K562 (cell line): ENCODE measurements around the gene ADAT1. TPM values are rescaled to one million over a fixed set of nuclear protein-coding genes. Genes with fewer than 3 reads are reported as not detected.

Experiments
- ESRRA ChIP-seq: fragments of 450-650 bp; IDR thresholded peaks from 2 replicates; pipeline ENCODE4 v1.6.1; 2014; ENCODE audit warnings: low read depth, mild to moderate bottlenecking, moderate library complexity, borderline replicate concordance
- HDAC2 ChIP-seq: fragments of 450-650 bp; IDR thresholded peaks from 2 replicates; pipeline ENCODE4 v1.6.1; 2016; ENCODE audit warnings: mild to moderate bottlenecking
- KDM1A ChIP-seq, 2 experiments: fragments of 450-650 bp; IDR thresholded peaks; 2 replicates each; pipeline ENCODE4 v1.6.1; 2016; ENCODE audit warnings: mild to moderate bottlenecking in 2 of 2
- NCOA2 ChIP-seq, 2 experiments: fragments of 450-650 bp; IDR thresholded peaks; 2 replicates each; pipeline ENCODE4 v1.6.1; 2018; ENCODE audit warnings: mild to moderate bottlenecking in 2 of 2, moderate library complexity in 1 of 2; ENCODE audit not compliant: partially characterized antibody in 2 of 2
- SRSF3 ChIP-seq: fragments of 200-400 bp; formaldehyde crosslinking; IDR thresholded peaks from 2 replicates; pipeline ENCODE4 v1.6.1; 2016; ENCODE audit warnings: mild to moderate bottlenecking, low read length, moderate library complexity; ENCODE audit not compliant: insufficient read depth
- ZFPM2 ChIP-seq: fragments of 250-450 bp; sonication (Bioruptor Pico); IDR thresholded peaks from 2 replicates; pipeline ENCODE4 v1.5.1; 2022; ENCODE audit warnings: mild to moderate bottlenecking
- ZNF766 ChIP-seq: fragments of 200-800 bp; sonication (Bioruptor generic); conservative IDR thresholded peaks from 2 replicates; pipeline ENCODE4 v1.6.1; 2016; ENCODE audit warnings: missing genetic modification characterization, missing compliant biosample characterization
- polyA plus RNA-seq, 8 experiments: library from polyadenylated mRNA; depleted of rRNA in 4 of 8; stranded (reverse) in 5 of 8; unstranded in 3 of 8; fragments of >200 nt; fragmentation: Nextera tagmentation in 2 of 8; fragmentation: Illumina TruSeq in 1 of 8; extraction: Ambion mirVana in 2 of 8; extraction: Trizol in 1 of 8; gene quantifications; 2 replicates each; pipeline versions ENCODE4 v1.2.1 to v1.2.3, GENCODE V29; 2011 to 2014; ENCODE audit warnings: inconsistent platforms in 1 of 8, missing spikeins in 1 of 8
- total RNA-seq, 7 experiments: library from RNA; depleted of rRNA in 6 of 7; stranded (reverse); fragments of >200 nt in 6 of 7; fragmentation: Illumina TruSeq in 2 of 7; extraction: Trizol in 2 of 7; gene quantifications; 2 replicates each; pipeline versions ENCODE4 v1.2.1 to v1.2.3, GENCODE V29; 2011 to 2021; ENCODE audit warnings: low replicate concordance in 1 of 7
- TF ChIP-seq, protein P1 (sequence below): fragments of 450-650 bp; IDR thresholded peaks from 2 replicates; pipeline ENCODE4 v1.6.1; 2016; ENCODE audit warnings: mild to moderate bottlenecking, moderate library complexity
- TF ChIP-seq, protein P2 (sequence below): fragments of 250-450 bp; sonication (Bioruptor Pico); IDR thresholded peaks from 2 replicates; pipeline ENCODE4 v1.9.0; 2021; ENCODE audit warnings: mild to moderate bottlenecking
- TF ChIP-seq, protein P3 (sequence below): fragments of 450-650 bp; IDR thresholded peaks from 2 replicates; pipeline ENCODE4 v1.6.1; 2017; ENCODE audit warnings: antibody characterized with exemption, mild to moderate bottlenecking

The ADAT1 gene
- total and polyA plus RNA-seq, 9 of the 15 experiments (the other 6 are each of a cell fraction or from before 2014, with no cell fraction given): 16.0 to 36.7 (median 28.2) TPM

DNA sequence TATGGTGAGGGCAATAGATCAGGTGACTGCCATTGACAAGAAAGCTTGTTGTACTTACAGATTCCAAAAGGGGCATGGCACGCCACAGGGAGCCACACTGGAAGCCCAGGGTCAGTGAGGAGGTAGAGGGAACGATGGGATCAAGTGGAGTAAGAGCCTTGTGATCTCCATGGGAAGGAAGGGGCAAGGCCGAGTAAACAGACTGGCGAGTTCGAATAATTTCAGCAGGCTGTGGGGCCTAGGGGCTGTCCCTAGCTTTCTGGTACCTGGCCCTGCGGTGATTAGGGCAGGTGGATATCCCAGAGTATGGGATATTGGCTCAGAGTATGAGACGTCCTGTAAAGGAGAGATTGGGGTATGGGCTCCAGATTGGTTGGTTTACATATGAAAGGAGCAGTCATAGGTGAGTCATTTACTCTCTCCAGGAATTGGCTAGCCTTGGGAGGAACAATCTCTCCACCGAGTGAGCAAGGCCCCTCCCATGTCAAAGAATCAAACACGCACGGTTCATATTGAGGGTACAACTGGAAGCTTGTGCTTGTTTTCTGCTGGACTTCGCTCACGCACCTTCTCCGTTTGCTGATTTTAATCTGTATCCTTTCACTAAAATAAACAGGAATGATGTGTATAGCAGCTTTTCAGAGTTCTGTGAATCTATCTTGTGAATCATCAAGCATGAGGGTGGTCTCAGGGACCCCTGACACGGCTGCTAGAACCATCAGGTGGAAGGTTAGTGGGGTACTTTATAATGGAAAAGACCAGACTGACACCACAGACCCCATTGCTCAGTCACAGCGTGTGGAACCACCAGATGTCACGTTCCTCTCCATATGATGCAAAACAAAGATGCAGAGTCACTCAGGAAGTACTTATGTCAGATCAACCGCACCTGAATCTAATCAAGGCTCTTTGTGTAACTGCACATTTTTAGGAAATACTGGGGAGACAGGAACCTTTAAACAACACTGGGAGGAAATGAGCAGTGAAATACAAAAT lies 29.0 kb downstream of the ADAT1 start (continued):
- TF ChIP-seq, protein P1, sequence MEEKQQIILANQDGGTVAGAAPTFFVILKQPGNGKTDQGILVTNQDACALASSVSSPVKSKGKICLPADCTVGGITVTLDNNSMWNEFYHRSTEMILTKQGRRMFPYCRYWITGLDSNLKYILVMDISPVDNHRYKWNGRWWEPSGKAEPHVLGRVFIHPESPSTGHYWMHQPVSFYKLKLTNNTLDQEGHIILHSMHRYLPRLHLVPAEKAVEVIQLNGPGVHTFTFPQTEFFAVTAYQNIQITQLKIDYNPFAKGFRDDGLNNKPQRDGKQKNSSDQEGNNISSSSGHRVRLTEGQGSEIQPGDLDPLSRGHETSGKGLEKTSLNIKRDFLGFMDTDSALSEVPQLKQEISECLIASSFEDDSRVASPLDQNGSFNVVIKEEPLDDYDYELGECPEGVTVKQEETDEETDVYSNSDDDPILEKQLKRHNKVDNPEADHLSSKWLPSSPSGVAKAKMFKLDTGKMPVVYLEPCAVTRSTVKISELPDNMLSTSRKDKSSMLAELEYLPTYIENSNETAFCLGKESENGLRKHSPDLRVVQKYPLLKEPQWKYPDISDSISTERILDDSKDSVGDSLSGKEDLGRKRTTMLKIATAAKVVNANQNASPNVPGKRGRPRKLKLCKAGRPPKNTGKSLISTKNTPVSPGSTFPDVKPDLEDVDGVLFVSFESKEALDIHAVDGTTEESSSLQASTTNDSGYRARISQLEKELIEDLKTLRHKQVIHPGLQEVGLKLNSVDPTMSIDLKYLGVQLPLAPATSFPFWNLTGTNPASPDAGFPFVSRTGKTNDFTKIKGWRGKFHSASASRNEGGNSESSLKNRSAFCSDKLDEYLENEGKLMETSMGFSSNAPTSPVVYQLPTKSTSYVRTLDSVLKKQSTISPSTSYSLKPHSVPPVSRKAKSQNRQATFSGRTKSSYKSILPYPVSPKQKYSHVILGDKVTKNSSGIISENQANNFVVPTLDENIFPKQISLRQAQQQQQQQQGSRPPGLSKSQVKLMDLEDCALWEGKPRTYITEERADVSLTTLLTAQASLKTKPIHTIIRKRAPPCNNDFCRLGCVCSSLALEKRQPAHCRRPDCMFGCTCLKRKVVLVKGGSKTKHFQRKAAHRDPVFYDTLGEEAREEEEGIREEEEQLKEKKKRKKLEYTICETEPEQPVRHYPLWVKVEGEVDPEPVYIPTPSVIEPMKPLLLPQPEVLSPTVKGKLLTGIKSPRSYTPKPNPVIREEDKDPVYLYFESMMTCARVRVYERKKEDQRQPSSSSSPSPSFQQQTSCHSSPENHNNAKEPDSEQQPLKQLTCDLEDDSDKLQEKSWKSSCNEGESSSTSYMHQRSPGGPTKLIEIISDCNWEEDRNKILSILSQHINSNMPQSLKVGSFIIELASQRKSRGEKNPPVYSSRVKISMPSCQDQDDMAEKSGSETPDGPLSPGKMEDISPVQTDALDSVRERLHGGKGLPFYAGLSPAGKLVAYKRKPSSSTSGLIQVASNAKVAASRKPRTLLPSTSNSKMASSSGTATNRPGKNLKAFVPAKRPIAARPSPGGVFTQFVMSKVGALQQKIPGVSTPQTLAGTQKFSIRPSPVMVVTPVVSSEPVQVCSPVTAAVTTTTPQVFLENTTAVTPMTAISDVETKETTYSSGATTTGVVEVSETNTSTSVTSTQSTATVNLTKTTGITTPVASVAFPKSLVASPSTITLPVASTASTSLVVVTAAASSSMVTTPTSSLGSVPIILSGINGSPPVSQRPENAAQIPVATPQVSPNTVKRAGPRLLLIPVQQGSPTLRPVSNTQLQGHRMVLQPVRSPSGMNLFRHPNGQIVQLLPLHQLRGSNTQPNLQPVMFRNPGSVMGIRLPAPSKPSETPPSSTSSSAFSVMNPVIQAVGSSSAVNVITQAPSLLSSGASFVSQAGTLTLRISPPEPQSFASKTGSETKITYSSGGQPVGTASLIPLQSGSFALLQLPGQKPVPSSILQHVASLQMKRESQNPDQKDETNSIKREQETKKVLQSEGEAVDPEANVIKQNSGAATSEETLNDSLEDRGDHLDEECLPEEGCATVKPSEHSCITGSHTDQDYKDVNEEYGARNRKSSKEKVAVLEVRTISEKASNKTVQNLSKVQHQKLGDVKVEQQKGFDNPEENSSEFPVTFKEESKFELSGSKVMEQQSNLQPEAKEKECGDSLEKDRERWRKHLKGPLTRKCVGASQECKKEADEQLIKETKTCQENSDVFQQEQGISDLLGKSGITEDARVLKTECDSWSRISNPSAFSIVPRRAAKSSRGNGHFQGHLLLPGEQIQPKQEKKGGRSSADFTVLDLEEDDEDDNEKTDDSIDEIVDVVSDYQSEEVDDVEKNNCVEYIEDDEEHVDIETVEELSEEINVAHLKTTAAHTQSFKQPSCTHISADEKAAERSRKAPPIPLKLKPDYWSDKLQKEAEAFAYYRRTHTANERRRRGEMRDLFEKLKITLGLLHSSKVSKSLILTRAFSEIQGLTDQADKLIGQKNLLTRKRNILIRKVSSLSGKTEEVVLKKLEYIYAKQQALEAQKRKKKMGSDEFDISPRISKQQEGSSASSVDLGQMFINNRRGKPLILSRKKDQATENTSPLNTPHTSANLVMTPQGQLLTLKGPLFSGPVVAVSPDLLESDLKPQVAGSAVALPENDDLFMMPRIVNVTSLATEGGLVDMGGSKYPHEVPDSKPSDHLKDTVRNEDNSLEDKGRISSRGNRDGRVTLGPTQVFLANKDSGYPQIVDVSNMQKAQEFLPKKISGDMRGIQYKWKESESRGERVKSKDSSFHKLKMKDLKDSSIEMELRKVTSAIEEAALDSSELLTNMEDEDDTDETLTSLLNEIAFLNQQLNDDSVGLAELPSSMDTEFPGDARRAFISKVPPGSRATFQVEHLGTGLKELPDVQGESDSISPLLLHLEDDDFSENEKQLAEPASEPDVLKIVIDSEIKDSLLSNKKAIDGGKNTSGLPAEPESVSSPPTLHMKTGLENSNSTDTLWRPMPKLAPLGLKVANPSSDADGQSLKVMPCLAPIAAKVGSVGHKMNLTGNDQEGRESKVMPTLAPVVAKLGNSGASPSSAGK: peak; percentile 95
- TF ChIP-seq SRSF3 (no peak), NCOA2 (IDR thresholded peaks at IDR 0.05; ENCODE audit: partially characterized antibody in 2 of 2) (no peak), ESRRA (no peak), KDM1A (IDR thresholded peaks at IDR 0.05) (peak in 1 of 2 experiments; percentile 34; a peak in 3 of 4 replicates), ZFPM2 (CRISPR knock-in tag) (no peak), HDAC2 (peak; percentile 44), ZNF766 (CRISPR knock-in tag) (peak; percentile 68; the same call in 1 of the 2 replicates)
- TF ChIP-seq, protein P2, sequence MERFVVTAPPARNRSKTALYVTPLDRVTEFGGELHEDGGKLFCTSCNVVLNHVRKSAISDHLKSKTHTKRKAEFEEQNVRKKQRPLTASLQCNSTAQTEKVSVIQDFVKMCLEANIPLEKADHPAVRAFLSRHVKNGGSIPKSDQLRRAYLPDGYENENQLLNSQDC (CRISPR knock-in tag): no peak
- TF ChIP-seq, protein P3, sequence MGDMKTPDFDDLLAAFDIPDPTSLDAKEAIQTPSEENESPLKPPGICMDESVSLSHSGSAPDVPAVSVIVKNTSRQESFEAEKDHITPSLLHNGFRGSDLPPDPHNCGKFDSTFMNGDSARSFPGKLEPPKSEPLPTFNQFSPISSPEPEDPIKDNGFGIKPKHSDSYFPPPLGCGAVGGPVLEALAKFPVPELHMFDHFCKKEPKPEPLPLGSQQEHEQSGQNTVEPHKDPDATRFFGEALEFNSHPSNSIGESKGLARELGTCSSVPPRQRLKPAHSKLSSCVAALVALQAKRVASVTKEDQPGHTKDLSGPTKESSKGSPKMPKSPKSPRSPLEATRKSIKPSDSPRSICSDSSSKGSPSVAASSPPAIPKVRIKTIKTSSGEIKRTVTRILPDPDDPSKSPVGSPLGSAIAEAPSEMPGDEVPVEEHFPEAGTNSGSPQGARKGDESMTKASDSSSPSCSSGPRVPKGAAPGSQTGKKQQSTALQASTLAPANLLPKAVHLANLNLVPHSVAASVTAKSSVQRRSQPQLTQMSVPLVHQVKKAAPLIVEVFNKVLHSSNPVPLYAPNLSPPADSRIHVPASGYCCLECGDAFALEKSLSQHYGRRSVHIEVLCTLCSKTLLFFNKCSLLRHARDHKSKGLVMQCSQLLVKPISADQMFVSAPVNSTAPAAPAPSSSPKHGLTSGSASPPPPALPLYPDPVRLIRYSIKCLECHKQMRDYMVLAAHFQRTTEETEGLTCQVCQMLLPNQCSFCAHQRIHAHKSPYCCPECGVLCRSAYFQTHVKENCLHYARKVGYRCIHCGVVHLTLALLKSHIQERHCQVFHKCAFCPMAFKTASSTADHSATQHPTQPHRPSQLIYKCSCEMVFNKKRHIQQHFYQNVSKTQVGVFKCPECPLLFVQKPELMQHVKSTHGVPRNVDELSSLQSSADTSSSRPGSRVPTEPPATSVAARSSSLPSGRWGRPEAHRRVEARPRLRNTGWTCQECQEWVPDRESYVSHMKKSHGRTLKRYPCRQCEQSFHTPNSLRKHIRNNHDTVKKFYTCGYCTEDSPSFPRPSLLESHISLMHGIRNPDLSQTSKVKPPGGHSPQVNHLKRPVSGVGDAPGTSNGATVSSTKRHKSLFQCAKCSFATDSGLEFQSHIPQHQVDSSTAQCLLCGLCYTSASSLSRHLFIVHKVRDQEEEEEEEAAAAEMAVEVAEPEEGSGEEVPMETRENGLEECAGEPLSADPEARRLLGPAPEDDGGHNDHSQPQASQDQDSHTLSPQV: peak; percentile 97
